ENCODE data around the gene CECR2.
"Not testable (repeated sequence)": the region's sequence is repeated elsewhere in the genome, so short reads cannot be mapped to it uniquely, and the experiment has no call there.

CECR2 gene

GRCh38 chr22:17514084-17514483 is 144.8 kb downstream of the CECR2 start:
- no peak for DNase-seq (ENCODE audit: low spot score)

- DNase-seq (ENCODE audit: low spot score) = no peak
These were observed 149.1 kb downstream of the CECR2 start for GRCh38 chr22:17518406-17518805.

- not testable (repeated sequence) for DNase-seq (ENCODE audit: low spot score)
These were observed 152.7 kb downstream of the CECR2 start for GRCh38 chr22:17521971-17522370.

GRCh38 chr22:17523925-17524324 is 154.7 kb downstream of the CECR2 start:
- no peak for DNase-seq (ENCODE audit: low spot score)

DNA sequence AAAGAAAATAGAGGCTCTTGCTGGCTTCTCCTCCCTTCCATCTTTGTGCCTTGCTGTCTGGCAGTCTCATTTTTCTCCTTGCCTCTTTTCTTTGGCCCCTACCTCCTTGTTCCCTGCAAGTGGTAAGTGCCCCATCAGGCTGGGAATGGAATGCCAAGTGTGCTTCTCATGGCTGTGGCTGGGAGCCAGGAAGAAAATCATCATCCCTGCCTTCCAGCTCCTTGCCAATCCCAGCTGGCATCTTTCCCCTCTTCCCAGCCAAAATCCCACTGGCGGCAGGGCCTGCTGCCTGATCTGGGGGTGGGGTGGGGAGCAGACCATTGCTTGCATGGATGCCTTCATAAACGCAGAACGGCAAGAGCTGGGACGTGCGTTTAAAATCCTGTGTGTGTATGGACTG is 167.0 kb downstream of the CECR2 start:
- no peak for DNase-seq (ENCODE audit: low spot score)

DNA sequence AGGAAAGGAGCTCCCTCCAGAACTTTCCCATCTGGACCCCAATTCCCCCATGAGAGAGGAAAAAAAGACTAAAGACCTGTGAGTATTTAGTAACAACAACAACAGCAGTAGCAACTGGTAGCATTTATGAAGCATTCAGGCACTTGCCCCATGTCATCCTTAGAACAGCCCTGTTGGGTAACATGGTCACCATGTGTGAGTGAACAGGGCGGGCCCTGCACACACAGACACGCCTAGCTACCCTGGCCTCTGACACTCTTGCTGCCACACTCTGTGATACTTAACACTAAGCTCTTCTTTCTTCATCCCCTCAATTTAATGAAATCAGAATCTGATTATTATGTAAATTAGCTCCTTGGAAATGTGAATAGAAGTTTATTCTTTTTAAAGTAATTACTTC is 167.9 kb downstream of the CECR2 start:
- DNase-seq (ENCODE audit: low spot score) = no peak

DNA sequence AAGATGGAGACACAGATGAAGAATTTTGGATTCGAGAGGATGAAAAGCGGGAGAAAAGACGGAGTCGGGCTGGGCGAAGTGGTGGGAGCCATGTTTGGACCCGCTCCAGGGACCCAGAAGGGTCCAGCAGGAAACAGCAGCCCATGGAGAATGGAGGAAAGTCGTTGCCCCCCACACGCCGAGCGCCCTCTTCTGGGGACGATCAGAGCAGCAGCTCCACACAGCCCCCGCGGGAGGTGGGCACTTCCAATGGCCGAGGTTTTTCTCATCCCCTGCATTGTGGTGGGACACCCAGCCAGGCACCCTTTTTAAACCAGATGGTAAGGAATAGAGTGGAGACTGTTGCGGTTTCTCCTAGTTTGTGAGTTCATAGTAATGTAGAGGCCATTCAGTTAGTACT is 171.2 kb downstream of the CECR2 start:
- no peak for DNase-seq (ENCODE audit: low spot score)

GRCh38 chr22:17541476-17541875 is 172.2 kb downstream of the CECR2 start:
- no peak for DNase-seq (ENCODE audit: low spot score)

- no peak for DNase-seq (ENCODE audit: low spot score)
These were observed 173.2 kb downstream of the CECR2 start for GRCh38 chr22:17542452-17542851.

GRCh38 chr22:17548010-17548755 is 178.9 kb downstream of the CECR2 start:
- no peak for DNase-seq (ENCODE audit: low spot score)

DNA sequence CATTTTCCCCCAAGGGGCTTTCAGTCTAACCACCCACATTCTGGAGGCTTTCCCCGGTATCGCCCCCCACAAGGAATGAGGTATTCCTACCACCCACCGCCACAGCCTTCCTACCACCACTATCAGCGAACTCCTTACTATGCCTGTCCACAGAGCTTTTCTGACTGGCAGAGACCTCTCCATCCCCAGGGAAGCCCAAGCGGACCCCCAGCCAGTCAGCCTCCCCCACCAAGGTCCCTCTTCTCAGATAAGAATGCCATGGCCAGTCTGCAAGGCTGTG is 179.4 kb downstream of the CECR2 start:
- DNase-seq (ENCODE audit: low spot score) = no peak

GRCh38 chr22:17549183-17549582 is 179.9 kb downstream of the CECR2 start:
- DNase-seq (ENCODE audit: low spot score) = no peak

- DNase-seq (ENCODE audit: low spot score) = no peak
These were observed 180.4 kb downstream of the CECR2 start for GRCh38 chr22:17549655-17550054.

GRCh38 chr22:17552737-17553136 is 183.5 kb downstream of the CECR2 start:
- DNase-seq (ENCODE audit: low spot score) = no peak

DNA sequence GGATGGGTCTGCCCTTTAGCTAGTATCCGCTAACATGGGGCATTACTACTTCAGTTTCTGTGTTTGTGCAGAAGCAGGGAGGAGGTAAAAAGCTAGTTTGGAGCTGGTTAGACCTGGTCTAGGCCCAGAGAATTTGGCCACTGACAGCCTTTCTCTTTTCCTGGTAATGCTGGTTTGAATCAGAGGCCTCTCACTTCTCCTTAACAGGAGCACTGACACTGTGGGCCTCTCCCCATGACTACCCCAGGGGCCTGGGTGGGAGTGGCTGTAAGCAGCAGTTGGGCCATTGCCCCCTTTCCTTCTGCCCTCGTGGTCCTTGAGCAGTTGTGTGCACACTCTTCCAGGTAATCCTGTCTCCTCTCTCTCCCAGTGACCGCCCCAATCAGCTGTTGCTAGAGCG is 185.6 kb downstream of the CECR2 start:
- no peak for DNase-seq (ENCODE audit: low spot score)

GRCh38 chr22:17559188-17559587 is 189.9 kb downstream of the CECR2 start:
- no peak for DNase-seq (ENCODE audit: low spot score)

- no peak for DNase-seq (ENCODE audit: low spot score)
These were observed 193.9 kb downstream of the CECR2 start, which contains the start of gene SLC25A18 for GRCh38 chr22:17562906-17563870. Gene SLC25A18, plus strand, starts transcription at chr22:17563498. Its CDS starts 16,447 bp downstream, at chr22:17579945.

DNA sequence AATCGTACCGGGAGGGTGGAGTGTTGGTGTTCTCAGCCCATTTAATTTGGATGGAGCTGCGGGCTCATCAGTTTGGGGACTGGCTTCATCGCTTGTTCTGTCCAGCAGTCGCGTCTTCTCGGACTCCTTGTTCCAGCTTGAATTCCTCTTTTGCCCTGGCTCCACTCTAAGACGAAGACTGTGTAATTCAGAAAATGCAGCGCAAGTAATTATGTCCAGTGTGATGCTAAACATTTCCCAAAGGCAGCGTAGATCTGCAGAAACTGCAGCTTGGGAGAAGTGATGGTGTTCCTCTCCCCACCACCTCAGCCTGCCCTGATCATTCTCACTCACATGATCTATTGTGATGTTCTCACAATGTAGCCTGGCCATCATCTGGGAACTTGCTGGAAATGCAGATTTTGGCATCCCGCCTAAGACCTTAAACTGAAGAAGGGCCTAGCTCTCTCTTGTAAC is 194.7 kb downstream of the CECR2 start:
- DNase-seq (ENCODE audit: low spot score) = no peak

GRCh38 chr22:17566016-17566687 is 196.9 kb downstream of the CECR2 start:
- DNase-seq (ENCODE audit: low spot score) = not testable (repeated sequence)

GRCh38 chr22:17566776-17567175 is 197.5 kb downstream of the CECR2 start:
- DNase-seq (ENCODE audit: low spot score) = no peak

DNA sequence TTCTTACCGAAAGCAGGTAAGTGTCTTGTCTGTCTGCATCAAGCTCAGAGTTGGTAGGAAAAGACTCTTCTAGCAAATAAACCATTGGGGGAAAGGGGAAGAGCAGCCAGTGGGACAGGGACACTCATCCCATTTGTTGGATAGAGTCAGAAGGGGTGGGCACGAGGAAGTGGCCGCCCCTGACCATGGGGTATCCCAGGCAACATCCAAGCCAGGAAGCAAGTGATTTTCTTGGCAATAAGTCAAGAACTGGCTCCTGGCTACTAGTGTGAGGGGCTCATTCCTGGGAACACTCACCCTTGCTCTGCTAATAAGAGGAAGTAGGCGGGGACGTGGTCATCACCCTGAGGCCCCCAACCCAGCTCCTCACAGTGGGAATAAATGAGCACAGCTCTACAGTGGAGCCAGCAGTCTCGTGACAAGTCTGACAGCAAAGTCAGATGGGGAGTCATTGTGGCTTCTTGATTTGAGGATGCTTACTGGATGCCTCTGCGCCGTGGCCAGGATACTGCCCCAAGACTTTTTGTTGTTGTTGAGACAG is 200.8 kb downstream of the CECR2 start:
- no peak for DNase-seq (ENCODE audit: low spot score)

Data from CD4-positive, alpha-beta T cell treated with Interleukin-6 at 100 ng/mL for 8 hours (primary cell).